GM19467 (cell line): Measurements from ENCODE around the gene RCOR1.

Source experiments
- ATAC-seq: cut with Tn5 transposase; IDR thresholded peaks from one replicate; pipeline ENCODE4 v1.9.1; 2021; ENCODE audit warnings: mild to moderate bottlenecking, moderate library complexity; ENCODE audit not compliant: unreplicated experiment

RCOR1 gene

GRCh38 chr14:102771144-102771543, 178.7 kb downstream of the RCOR1 start:
- no peak for ATAC-seq

- ATAC-seq: no peak
Observed at GRCh38 chr14:102772781-102773570, 180.5 kb downstream of the RCOR1 start.

GRCh38 chr14:102774391-102775153, 182.1 kb downstream of the RCOR1 start:
- peak; percentile 28 for ATAC-seq

GRCh38 chr14:102775855-102776760, 183.7 kb downstream of the RCOR1 start:
- ATAC-seq: no peak

GRCh38 chr14:102776761-102777710, 184.6 kb downstream of the RCOR1 start, which contains the start of gene TRAF3:
TRAF3 (plus strand) TSS chr14:102777449; CDS start chr14:102870202, 92,753 bp downstream.
- peak; percentile 44 for ATAC-seq

GRCh38 chr14:102777711-102778337, 185.4 kb downstream of the RCOR1 start:
- peak; percentile 12 for ATAC-seq

GRCh38 chr14:102778338-102779083, 186.1 kb downstream of the RCOR1 start:
- ATAC-seq: no peak

GRCh38 chr14:102779084-102779462, 186.6 kb downstream of the RCOR1 start:
- no peak for ATAC-seq

- no peak for ATAC-seq
Observed at GRCh38 chr14:102779574-102780315, 187.3 kb downstream of the RCOR1 start.
